Smooth muscle cell (in vitro differentiated cells): ENCODE results near the gene FBXL13. TPM values are rescaled to one million over a fixed set of nuclear protein-coding genes. Genes with fewer than 3 reads are reported as not detected.
"Not testable (repeated sequence)": the region's sequence is repeated elsewhere in the genome, so short reads cannot be mapped to it uniquely, and the experiment has no call there.

Source experiments
- DNase-seq: peaks from one replicate; lab custom pipeline; 2025; ENCODE audit not compliant: unreplicated experiment; lab: John Stamatoyannopoulos, UW
- H2AFZ ChIP-seq: fragments of 200-600 bp; sonication (generic); 2 replicates; pipeline ENCODE4 v1.6.0; 2016; ENCODE audit warnings: antibody characterized with exemption, low read depth, mild to moderate bottlenecking
- H3F3A ChIP-seq: fragments of 200-600 bp; sonication (generic); 2 replicates; pipeline ENCODE4 v1.6.0; 2017; ENCODE audit warnings: antibody characterized with exemption, low read depth
- H3K27ac ChIP-seq: fragments of 200-600 bp; sonication (generic); 2 replicates; pipeline ENCODE4 v1.5.1; 2016; ENCODE audit warnings: low read depth, mild to moderate bottlenecking
- H3K27me3 ChIP-seq: fragments of 200-600 bp; sonication (generic); 2 replicates; pipeline ENCODE4 v1.6.1; 2016; ENCODE audit warnings: low read depth, mild to moderate bottlenecking
- H3K36me3 ChIP-seq: fragments of 200-600 bp; sonication (generic); 2 replicates; pipeline ENCODE4 v1.5.1; 2016; ENCODE audit warnings: low read depth
- H3K4me1 ChIP-seq: fragments of 200-600 bp; sonication (generic); 2 replicates; pipeline ENCODE4 v1.5.1; 2016; ENCODE audit warnings: low read depth
- H3K4me2 ChIP-seq: fragments of 200-600 bp; sonication (generic); 2 replicates; pipeline ENCODE4 v1.6.0; 2016; ENCODE audit warnings: mild to moderate bottlenecking
- H3K4me3 ChIP-seq: fragments of 200-600 bp; sonication (generic); 2 replicates; pipeline ENCODE4 v1.5.1; 2016; ENCODE audit warnings: mild to moderate bottlenecking
- H3K79me2 ChIP-seq: fragments of 200-600 bp; sonication (generic); 2 replicates; pipeline ENCODE4 v1.6.0; 2016; ENCODE audit warnings: low read depth, mild to moderate bottlenecking
- H3K9ac ChIP-seq: fragments of 200-600 bp; sonication (generic); 2 replicates; pipeline ENCODE4 v1.6.0; 2016; ENCODE audit warnings: low read depth
- H3K9me3 ChIP-seq: fragments of 200-600 bp; sonication (generic); replicated peaks from 2 replicates; pipeline ENCODE4 v1.5.1; 2016; ENCODE audit warnings: low read depth
- H4K20me1 ChIP-seq: fragments of 200-600 bp; sonication (generic); 2 replicates; pipeline ENCODE4 v1.6.0; 2016; ENCODE audit warnings: low read depth
- CTCF ChIP-seq: fragments of 200-600 bp; sonication (generic); IDR thresholded peaks from 2 replicates; pipeline ENCODE4 v1.5.1; 2017; ENCODE audit warnings: borderline replicate concordance, mild to moderate bottlenecking, antibody characterized with exemption; ENCODE audit not compliant: insufficient read depth, poor library complexity, severe bottlenecking
- WGBS: methylation state at CpG from one replicate; pipeline ENCODE4 v1.1.7; 2016; ENCODE audit warnings: low lambda C conversion rate; 5-methylcytosine and 5-hydroxymethylcytosine counted together
- polyA plus RNA-seq: library from polyadenylated mRNA; unstranded; fragments of >200 nt; fragmentation: Nextera tagmentation; extraction: Ambion mirVana; gene quantifications from 2 replicates; pipeline ENCODE4 v1.2.1, GENCODE V29; 2016
- total RNA-seq: library from RNA; depleted of rRNA; stranded (reverse); fragments of >200 nt; gene quantifications from 2 replicates; pipeline ENCODE4 v1.2.3, GENCODE V29; 2014

The FBXL13 gene
- total and polyA plus RNA-seq, 2 experiments from 2014 or later, result 2.6 to 12.1 TPM

GRCh38 chr7:103037476-103037822 is 37.1 kb downstream of the FBXL13 start:
- H4K20me1 ChIP-seq, result no peaks in the 10 kb centered on the region
- H3K9me3 ChIP-seq, result no peaks in the 10 kb centered on the region
- TF ChIP-seq CTCF, result no peak
- H3K27me3 ChIP-seq, result no peaks in the 10 kb centered on the region
- H3K4me1 ChIP-seq, result no peaks in the 10 kb centered on the region
- H3K4me3 ChIP-seq, result no peak overlapping the region
- H3K79me2 ChIP-seq, result no peaks in the 10 kb centered on the region
- WGBS, result 100% methylated on average over 1 of the region's 1 CpG
- no peak overlapping the region for H3K27ac ChIP-seq
- H3K36me3 ChIP-seq, result no peaks in the 10 kb centered on the region
- H3F3A ChIP-seq, result no peaks in the 10 kb centered on the region
- no peak overlapping the region for H3K4me2 ChIP-seq
- DNase-seq, result no peak
- H2AFZ ChIP-seq, result no peak overlapping the region
- no peak overlapping the region for H3K9ac ChIP-seq

DNA sequence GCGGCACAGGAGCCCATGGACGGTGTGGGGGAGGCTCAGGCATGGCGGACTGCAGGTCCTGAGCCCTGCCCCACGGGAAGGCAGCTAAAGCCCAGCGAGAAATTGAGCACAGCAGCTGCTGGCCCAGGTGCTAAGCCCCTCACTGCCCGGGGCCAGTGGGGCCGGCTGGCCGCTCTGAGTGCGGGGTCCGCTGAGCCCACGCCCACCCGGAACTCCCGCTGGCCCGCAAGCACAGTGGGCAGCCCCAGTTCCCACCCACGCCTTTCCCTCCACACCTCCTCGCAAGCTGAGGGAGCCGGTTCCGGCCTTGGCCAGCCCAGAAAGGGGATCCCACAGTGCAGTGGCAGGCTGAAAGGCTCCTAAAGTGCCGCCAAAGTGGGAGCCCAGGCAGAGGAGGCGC is 40.3 kb downstream of the FBXL13 start:
- not testable (repeated sequence) for H2AFZ ChIP-seq, H3K36me3 ChIP-seq, DNase-seq, H3K79me2 ChIP-seq, H4K20me1 ChIP-seq, H3K4me3 ChIP-seq, H3K9ac ChIP-seq, H3K4me1 ChIP-seq, H3F3A ChIP-seq, H3K27ac ChIP-seq, H3K9me3 ChIP-seq, H3K27me3 ChIP-seq, H3K4me2 ChIP-seq
- WGBS, result 94% methylated on average over 15 of the region's 20 CpGs

DNA sequence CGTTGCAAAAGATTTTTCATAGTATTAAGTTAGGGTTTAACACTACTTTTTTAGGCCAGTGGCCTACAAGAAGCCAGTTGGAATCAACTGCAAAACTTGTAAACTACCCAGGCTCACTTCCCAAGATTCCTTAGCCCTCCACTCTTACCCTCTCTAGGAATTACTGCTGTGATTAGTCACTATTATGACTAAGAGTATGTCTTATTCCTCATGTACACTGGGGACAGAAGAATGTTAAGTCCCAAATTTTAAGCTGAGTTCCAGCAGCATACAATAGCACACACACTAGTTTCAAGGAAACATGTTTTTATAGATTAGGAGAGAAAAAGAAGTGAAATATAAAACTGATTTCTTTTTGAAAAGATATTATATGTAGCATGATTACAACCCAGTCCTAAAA is 42.8 kb downstream of the FBXL13 start:
- no peak for DNase-seq
- H3K4me2 ChIP-seq, result no peak overlapping the region
- H3K4me3 ChIP-seq, result no peak overlapping the region
- no peaks in the 10 kb centered on the region for H3K9me3 ChIP-seq
- H3K9ac ChIP-seq, result no peak overlapping the region
- no peak for TF ChIP-seq CTCF
- no peaks in the 10 kb centered on the region for H3K79me2 ChIP-seq
- 94% methylated on average over 1 of the region's 1 CpG for WGBS
- H3K27ac ChIP-seq, result no peak overlapping the region
- H2AFZ ChIP-seq, result no peak overlapping the region
- no peaks in the 10 kb centered on the region for H3K36me3 ChIP-seq
- H3F3A ChIP-seq, result no peaks in the 10 kb centered on the region
- no peaks in the 10 kb centered on the region for H3K27me3 ChIP-seq
- H4K20me1 ChIP-seq, result no peaks in the 10 kb centered on the region
- no peaks in the 10 kb centered on the region for H3K4me1 ChIP-seq

- TF ChIP-seq CTCF, result no peak
- Histone ChIP-seq H4K20me1 (no peaks in the 10 kb centered on the region), H3K4me2 (no peak overlapping the region), H3K4me3 (no peak overlapping the region), H3F3A (no peaks in the 10 kb centered on the region), H3K9ac (no peak overlapping the region), H3K4me1 (no peaks in the 10 kb centered on the region), H3K79me2 (no peaks in the 10 kb centered on the region), H3K27me3 (no peaks in the 10 kb centered on the region), H3K27ac (no peak overlapping the region), H3K9me3 (no peaks in the 10 kb centered on the region), H2AFZ (no peak overlapping the region), H3K36me3 (no peaks in the 10 kb centered on the region)
- 97% methylated on average over 1 of the region's 1 CpG for WGBS
- no peak for DNase-seq
Observed at GRCh38 chr7:103031024-103031423, 43.6 kb downstream of the FBXL13 start.
